Measurements from ENCODE around the gene THADA. TPM values are rescaled to one million over a fixed set of nuclear protein-coding genes. Genes with fewer than 3 reads are reported as not detected.
"Not testable (repeated sequence)": the region's sequence is repeated elsewhere in the genome, so short reads cannot be mapped to it uniquely, and the experiment has no call there.

THADA gene
- polyA plus RNA-seq (ENCODE audit: insufficient read length) = 17.0 TPM

- DNase-seq (ENCODE audit: low read depth) = peak; percentile 99
Observed at GRCh38 chr2:43595603-43596412, at the start of gene THADA. THADA (minus strand) TSS chr2:43596038; CDS start chr2:43592392, 3,646 bp downstream.

GRCh38 chr2:43643680-43644079 is 47.8 kb upstream of the THADA start:
- no peak for DNase-seq (ENCODE audit: low read depth)

GRCh38 chr2:43642363-43642762 is 46.5 kb upstream of the THADA start:
- no peak for DNase-seq (ENCODE audit: low read depth)

- peak; percentile 55 for DNase-seq (ENCODE audit: low read depth)
Observed at GRCh38 chr2:43637030-43637803, 41.4 kb upstream of the THADA start, which contains the start of gene PLEKHH2. PLEKHH2 (plus strand) TSS chr2:43637260; CDS start chr2:43644674, 7,414 bp downstream.

- no peak for DNase-seq (ENCODE audit: low read depth)
Observed at GRCh38 chr2:43636621-43637020, 40.8 kb upstream of the THADA start.

- not testable (repeated sequence) for DNase-seq (ENCODE audit: low read depth)
Observed at GRCh38 chr2:43636153-43636552, 40.3 kb upstream of the THADA start.

GRCh38 chr2:43634604-43635306 is 38.9 kb upstream of the THADA start:
- DNase-seq (ENCODE audit: low read depth) = no peak

- no peak for DNase-seq (ENCODE audit: low read depth)
Observed at GRCh38 chr2:43631618-43632317, 35.9 kb upstream of the THADA start.

- no peak for DNase-seq (ENCODE audit: low read depth)
Observed at GRCh38 chr2:43622931-43623451, 27.2 kb upstream of the THADA start.

- DNase-seq (ENCODE audit: low read depth) = no peak
Observed at GRCh38 chr2:43619511-43619910, 23.7 kb upstream of the THADA start.

- no peak for DNase-seq (ENCODE audit: low read depth)
Observed at GRCh38 chr2:43616967-43617680, 21.3 kb upstream of the THADA start.

- no peak for DNase-seq (ENCODE audit: low read depth)
Observed at GRCh38 chr2:43612944-43613343, 17.1 kb upstream of the THADA start.

GRCh38 chr2:43611987-43612894 is 16.4 kb upstream of the THADA start:
- no peak for DNase-seq (ENCODE audit: low read depth)

GRCh38 chr2:43610361-43610760 is 14.5 kb upstream of the THADA start:
- DNase-seq (ENCODE audit: low read depth) = no peak

- no peak for DNase-seq (ENCODE audit: low read depth)
Observed at GRCh38 chr2:43609290-43609918, 13.6 kb upstream of the THADA start.

- DNase-seq (ENCODE audit: low read depth) = no peak
Observed at GRCh38 chr2:43605851-43606250, 10.0 kb upstream of the THADA start.

GRCh38 chr2:43605079-43605655 is 9.3 kb upstream of the THADA start:
- peak; percentile 14 for DNase-seq (ENCODE audit: low read depth)

- DNase-seq (ENCODE audit: low read depth) = no peak
Observed at GRCh38 chr2:43604674-43605073, 8.8 kb upstream of the THADA start.

- DNase-seq (ENCODE audit: low read depth) = not testable (repeated sequence)
Observed at GRCh38 chr2:43600596-43600995, 4.8 kb upstream of the THADA start.

All from forelimb muscle (tissue), 1 donor.